Pancreas (tissue), 10 donors: Measurements from ENCODE around the gene RASA3. TPM values are rescaled to one million over a fixed set of nuclear protein-coding genes. Genes with fewer than 3 reads are reported as not detected.

Experiments used
- ATAC-seq, 4 donors: fragments of 200-7000 bp; cut with Tn5 transposase; one replicate each; pipeline versions ENCODE4 v1.8.0 to v1.9.1; 2020; ENCODE audit warnings: mild to moderate bottlenecking in 4 of 4, moderate library complexity in 4 of 4
- DNase-seq, 6 donors: peaks; one replicate each; pipeline ENCODE4 v3.0.0-alpha.2; 2020
- FAIRE-seq: peaks from 2 replicates; lab custom pipeline; 2012; peaks lifted over from hg19 to GRCh38; lab: Jason Lieb, UNC
- H3K27ac ChIP-seq, 4 donors: fragments of 200-600 bp; sonication (generic); 1 replicate in 3 of 4; 2 replicates in 1 of 4; pipeline versions ENCODE4 v1.5.0 to v1.8.0; 2020
- H3K27me3 ChIP-seq, 4 donors: fragments of 200-600 bp; one replicate each; pipeline ENCODE4 v1.8.0; 2021
- H3K36me3 ChIP-seq, 3 donors: fragments of 200-600 bp; sonication (generic) in 1 of 3; one replicate each; pipeline versions ENCODE4 v1.5.0 to v1.8.0; 2020 to 2021
- H3K4me1 ChIP-seq, 3 donors: fragments of 200-600 bp; one replicate each; pipeline ENCODE4 v1.8.0; 2021
- H3K4me3 ChIP-seq, 4 donors: fragments of 200-600 bp; sonication (generic) in 2 of 4; one replicate each; pipeline versions ENCODE4 v1.5.0 to v1.8.0; 2020 to 2021
- H3K9me3 ChIP-seq, 4 donors: fragments of 200-600 bp; one replicate each; pipeline ENCODE4 v1.8.0; 2021
- CTCF ChIP-seq, 4 donors: fragments of 200-600 bp; sonication (generic) in 3 of 4; IDR thresholded peaks; one replicate each; pipeline versions ENCODE4 v1.5.0 to v1.8.0; 2021; ENCODE audit warnings: antibody characterized with exemption in 4 of 4
- WGBS, 2 donors: extraction: QIAGEN DNeasy Blood & Tissue Kit; methylation state at CpG; one replicate each; pipeline ENCODE4 v1.1.7; 2013; 5-methylcytosine and 5-hydroxymethylcytosine counted together
- intact Hi-C, 3 donors: fragments of 100-400 bp; cut with DNase I; formaldehyde crosslinking; loops; one replicate each; pipeline versions ENCODE4 v1.11.1 to v1.14.2; 2022
- polyA plus RNA-seq, 2 donors: library from polyadenylated mRNA; stranded (reverse); fragments of 200-250 nt; gene quantifications; one replicate each; pipeline ENCODE4 v1.2.3, GENCODE V29; 2013
- total RNA-seq, 6 donors: library from RNA; stranded (reverse); fragmentation: NEBNext Ultra II Directional in 4 of 6; extraction: Animal tissue kit (Norgen Biotek cat#: 25700) in 4 of 6; gene quantifications; one replicate each; pipeline versions ENCODE4 v1.2.1 to v1.2.4, GENCODE V29; 2021 to 2023
- donor health status: healthy with polysubstance abuse.
- donor health status: DM: no; HTN: no; CAD: no; lungs with moderate emphysema.
- donor health status: DM: no; HTN: no; CAD: no.
- donor health status: control.
- donor health status: control.
- donor health status: Bipolar disorder and iron deficiency.
- donor health status: DM: yes; HTN: yes; CAD: no.
- donor health status: DM: no; HTN: no; CAD: no.
- donor health status: DM: no; HTN: no; CAD: no.
- donor health status: DM: yes; HTN: yes; CAD: no.

The RASA3 gene
- total and polyA plus RNA-seq, 8 donors = 5.7 to 11.2 (median 9.1) TPM

DNA sequence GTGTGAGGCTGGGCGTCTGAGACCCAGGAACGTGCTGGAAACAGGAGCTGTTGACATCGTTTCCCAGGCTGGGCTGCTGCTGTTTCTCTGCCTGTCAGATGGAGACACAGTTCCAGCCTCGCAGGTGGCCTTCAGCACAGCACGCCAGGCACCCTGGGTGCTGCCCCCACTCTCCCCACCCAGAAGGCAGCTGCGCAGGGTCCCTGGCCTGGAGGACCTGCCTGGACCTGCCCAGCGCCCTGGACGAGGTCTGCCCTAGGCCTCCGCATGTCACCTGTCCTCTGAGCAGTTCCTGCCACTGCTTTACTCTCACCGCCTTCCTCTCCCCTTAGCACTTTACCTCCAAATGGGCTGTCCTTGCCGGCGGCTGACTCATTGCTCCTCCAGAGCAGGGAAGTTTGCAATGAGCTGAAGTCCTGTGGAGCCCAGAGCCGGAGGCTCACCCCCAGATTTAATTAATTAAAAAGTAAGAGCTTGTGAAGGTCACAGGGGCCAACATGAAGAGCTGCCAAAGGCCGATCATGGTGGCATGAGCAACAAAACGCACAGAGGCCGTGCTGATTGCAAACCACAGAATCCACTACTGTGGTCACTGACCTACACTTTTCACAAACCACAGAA is 190.7 kb downstream of the RASA3 start:
- Histone ChIP-seq H3K4me3 (no peak overlapping the region), H3K27ac (no peak overlapping the region), H3K36me3 (no peaks in the 10 kb centered on the region), H3K4me1 (peaks cover 0 to 7% (median 0%) of the 10 kb centered on the region in 3 donors), H3K27me3 (no peaks in the 10 kb centered on the region), H3K9me3 (no peaks in the 10 kb centered on the region)
- no peak for FAIRE-seq
- DNase-seq = peak in 2 of 6 donors; percentile 40 to 54
- intact Hi-C loops = loop anchor here in 1 of 3 donors (10.0 kb wide), 1 partner anchor 127 kb away; no protein-coding TSS in a partner anchor
- 57 to 73% methylated on average over 16 of the region's 16 CpGs for WGBS, 2 donors
- no peak for ATAC-seq
- TF ChIP-seq CTCF (IDR thresholded peaks at IDR 0.05) = no peak

DNA sequence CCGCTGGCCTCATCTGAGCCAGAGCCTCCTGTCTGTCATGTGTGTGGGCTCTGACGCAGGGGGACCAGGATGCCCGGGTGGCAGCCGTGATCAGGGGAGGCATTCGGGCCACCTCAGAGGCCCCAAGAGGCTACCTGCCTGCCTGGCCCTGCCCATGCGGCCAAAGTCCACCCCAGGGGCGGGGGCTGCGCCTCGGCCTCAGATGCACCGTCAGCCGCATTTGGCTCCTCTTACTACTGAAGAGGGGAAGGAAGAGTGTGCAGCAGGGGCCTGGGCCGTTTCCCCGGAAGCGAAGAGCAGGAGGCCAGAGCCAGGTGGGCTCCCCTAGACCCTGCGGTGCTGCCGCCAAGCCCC is 192.5 kb downstream of the RASA3 start:
- DNase-seq = peak in 1 of 6 donors; percentile 64
- H3K4me1 ChIP-seq = peaks cover 0 to 7% (median 0%) of the 10 kb centered on the region in 3 donors
- no peak overlapping the region for H3K27ac ChIP-seq
- H3K9me3 ChIP-seq = no peaks in the 10 kb centered on the region
- no peak for FAIRE-seq
- H3K4me3 ChIP-seq = no peak overlapping the region
- no peaks in the 10 kb centered on the region for H3K36me3 ChIP-seq
- no peak for TF ChIP-seq CTCF (IDR thresholded peaks at IDR 0.05)
- WGBS, 2 donors = 29 to 40% methylated on average over 16 of the region's 16 CpGs
- no peaks in the 10 kb centered on the region for H3K27me3 ChIP-seq
- intact Hi-C loops = loop anchor here in 2 of 3 donors (10.0 kb wide), 2 partner anchors 115 to 125 kb away; no protein-coding TSS in a partner anchor
- peak in 2 of 4 donors; percentile 26 to 32 for ATAC-seq

DNA sequence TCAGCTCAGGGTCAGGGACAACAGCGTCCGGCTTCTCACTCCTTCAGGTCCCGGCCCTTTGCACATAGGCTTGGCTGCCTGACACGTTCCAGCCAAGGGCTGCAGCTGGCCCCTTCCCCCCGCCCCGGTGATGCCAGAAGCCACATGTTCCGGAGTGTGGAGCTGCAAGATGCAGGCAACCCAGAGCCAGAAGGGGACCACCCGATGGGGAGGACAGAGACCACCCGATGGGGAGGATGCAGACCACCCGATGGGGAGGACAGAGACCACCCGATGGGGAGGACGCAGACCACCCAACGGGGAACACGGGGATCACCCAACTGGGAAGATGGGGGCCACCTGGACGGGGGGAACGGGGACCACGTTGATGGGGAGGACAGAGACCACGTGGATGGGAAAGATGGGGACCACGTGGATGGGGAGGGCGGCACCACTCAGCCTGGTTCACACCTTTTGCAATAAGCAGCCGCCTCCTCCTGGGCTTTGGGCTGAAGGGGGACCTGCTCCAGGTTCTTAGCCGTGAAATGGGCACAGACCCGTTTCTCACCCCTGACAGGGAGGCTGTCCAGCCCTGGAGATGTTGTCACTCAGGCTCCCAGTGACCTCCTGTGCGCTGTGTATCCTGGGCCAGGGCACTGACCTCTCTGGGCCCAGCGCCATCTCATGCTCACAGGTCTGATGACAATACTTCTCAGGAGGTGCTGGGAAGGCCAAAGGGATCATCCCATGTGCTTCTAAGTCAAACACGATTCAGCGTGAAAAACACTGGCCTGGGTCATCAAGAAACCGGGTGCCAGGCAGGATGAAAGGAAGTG is 193.1 kb downstream of the RASA3 start:
- H3K36me3 ChIP-seq = no peaks in the 10 kb centered on the region
- ATAC-seq (peak in 1 of 4 donors; percentile 44), FAIRE-seq (no peak), DNase-seq (peak in 1 of 6 donors; percentile 63)
- H3K27ac ChIP-seq = no peak overlapping the region
- no peaks in the 10 kb centered on the region for H3K9me3 ChIP-seq
- intact Hi-C loops = loop anchor here in 1 of 3 donors (10.0 kb wide), 1 partner anchor 115 kb away; no protein-coding TSS in a partner anchor
- peaks cover 0 to 7% (median 0%) of the 10 kb centered on the region in 3 donors for H3K4me1 ChIP-seq
- H3K27me3 ChIP-seq = no peaks in the 10 kb centered on the region
- WGBS, 2 donors = 55 to 63% methylated on average over 28 of the region's 28 CpGs
- no peak overlapping the region for H3K4me3 ChIP-seq
- no peak for TF ChIP-seq CTCF (IDR thresholded peaks at IDR 0.05)

DNA sequence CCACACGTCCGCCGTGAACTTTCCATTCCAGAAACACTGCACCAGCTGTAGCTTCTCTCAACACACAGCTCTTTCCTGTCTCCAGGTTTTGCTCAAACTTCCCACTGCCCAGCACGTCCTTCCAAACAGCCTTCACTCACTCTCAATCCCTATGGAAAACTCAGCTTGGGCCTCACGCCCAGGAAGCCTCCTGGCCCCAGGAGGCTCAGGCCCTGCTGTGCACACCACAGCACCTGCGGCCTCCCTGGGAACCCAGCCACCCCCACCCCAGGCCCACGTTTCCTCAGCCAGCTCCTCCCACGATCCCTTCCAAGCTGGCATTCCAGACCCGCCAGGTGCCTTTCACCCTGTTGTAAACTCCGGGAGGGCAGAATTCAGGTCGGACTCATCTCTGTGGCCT is 193.7 kb downstream of the RASA3 start:
- Histone ChIP-seq H3K27ac (no peak overlapping the region), H3K36me3 (no peaks in the 10 kb centered on the region), H3K9me3 (no peaks in the 10 kb centered on the region), H3K4me3 (no peak overlapping the region), H3K27me3 (no peaks in the 10 kb centered on the region), H3K4me1 (peaks cover 0 to 7% (median 0%) of the 10 kb centered on the region in 3 donors)
- TF ChIP-seq CTCF (IDR thresholded peaks at IDR 0.05) = no peak
- ATAC-seq (peak; percentile 50 to 77 (median 72)), DNase-seq (peak in 3 of 6 donors; percentile 35 to 55 (median 54)), FAIRE-seq (no peak)
- intact Hi-C loops = loop anchor here in 1 of 3 donors (10.0 kb wide), 1 partner anchor 114 kb away; no protein-coding TSS in a partner anchor
- WGBS, 2 donors = 28 to 30% methylated on average over 11 of the region's 11 CpGs
